ENCODE measurements around the gene RTN4RL2. TPM values are rescaled to one million over a fixed set of nuclear protein-coding genes. Genes with fewer than 3 reads are reported as not detected.

Gene RTN4RL2
- total RNA-seq, 1 experiment from 2014 or later = 0.90 TPM

GRCh38 chr11:57424792-57425564, 35.4 kb upstream of the RTN4RL2 start:
- intact Hi-C loops (cut with micrococcal nuclease; ENCODE audit: unreplicated experiment) (no loop called here), in situ Hi-C loops (cut with HindIII; ENCODE audit: low pct_unique_long_range_greater_than_20kb, low sequenced_read_pairs) (no loop called here)
- Histone ChIP-seq H3K27ac (ENCODE audit: low read length) (no peak overlapping the region), H3K4me3 (ENCODE audit: low read depth in 2 of 2, low read length in 2 of 2) (no peak overlapping the region), H3K36me3 (ENCODE audit: control insufficient read depth, insufficient read depth, low read length) (no peaks in the 10 kb centered on the region), H3K27me3 (ENCODE audit: control insufficient read depth, insufficient read depth, low read length) (0 out of 2 replicates have a peak, but pooled peaks cover 6% of the 10 kb centered on the region), H3K4me1 (ENCODE audit: control insufficient read depth, insufficient read depth, low read length) (peaks cover 8% of the 10 kb centered on the region), H3K9me3 (ENCODE audit: control insufficient read depth, insufficient read depth, low read depth, low read length) (no peaks in the 10 kb centered on the region)
- no TSS peak for BruUV-seq (replicated peaks)
- no peak for ATAC-seq
- ChIA-PET CTCF (no interaction called here), POLR2A (no interaction called here)
- TF ChIP-seq REST (IDR thresholded peaks at IDR 0.05; ENCODE audit: insufficient read depth in 1 of 2, low read depth in 2 of 2, low read length in 1 of 2) = no peak
- TF ChIP-seq CTCF (IDR thresholded peaks at IDR 0.05) = no peak
- TF ChIP-seq SIN3A (IDR thresholded peaks at IDR 0.05; ENCODE audit: borderline replicate concordance, insufficient read depth, low read depth, low read length) = no peak
- TF ChIP-seq POLR2AphosphoS5 (IDR thresholded peaks at IDR 0.05; ENCODE audit: low read depth, low read length) = no peak
- TF ChIP-seq TCF7L2 (IDR thresholded peaks at IDR 0.05; ENCODE audit: low read depth, low read length) = no peak
- DNase-seq (ENCODE audit: low read depth, low spot score) = no peak

GRCh38 chr11:57425565-57426438, 34.5 kb upstream of the RTN4RL2 start:
- Histone ChIP-seq H3K4me3 (ENCODE audit: low read depth in 2 of 2, low read length in 2 of 2) (no peak overlapping the region), H3K4me1 (ENCODE audit: control insufficient read depth, insufficient read depth, low read length) (peaks cover 8% of the 10 kb centered on the region), H3K36me3 (ENCODE audit: control insufficient read depth, insufficient read depth, low read length) (no peaks in the 10 kb centered on the region), H3K27me3 (ENCODE audit: control insufficient read depth, insufficient read depth, low read length) (0 out of 2 replicates have a peak, but pooled peaks cover 6% of the 10 kb centered on the region), H3K9me3 (ENCODE audit: control insufficient read depth, insufficient read depth, low read depth, low read length) (no peaks in the 10 kb centered on the region), H3K27ac (ENCODE audit: low read length) (no peak overlapping the region)
- ATAC-seq = no peak
- no peak for TF ChIP-seq CTCF (IDR thresholded peaks at IDR 0.05)
- no peak for TF ChIP-seq POLR2AphosphoS5 (IDR thresholded peaks at IDR 0.05; ENCODE audit: low read depth, low read length)
- TF ChIP-seq TCF7L2 (IDR thresholded peaks at IDR 0.05; ENCODE audit: low read depth, low read length) = no peak
- no peak for TF ChIP-seq REST (IDR thresholded peaks at IDR 0.05; ENCODE audit: insufficient read depth in 1 of 2, low read depth in 2 of 2, low read length in 1 of 2)
- TF ChIP-seq SIN3A (IDR thresholded peaks at IDR 0.05; ENCODE audit: borderline replicate concordance, insufficient read depth, low read depth, low read length) = no peak
- CTCF ChIA-PET = no interaction called here
- POLR2A ChIA-PET = no interaction called here
- no TSS peak for BruUV-seq (replicated peaks)
- intact Hi-C loops (cut with micrococcal nuclease; ENCODE audit: unreplicated experiment) (no loop called here), in situ Hi-C loops (cut with HindIII; ENCODE audit: low pct_unique_long_range_greater_than_20kb, low sequenced_read_pairs) (no loop called here)
- DNase-seq (ENCODE audit: low read depth, low spot score) = no peak
